Lung microvascular endothelial cell (primary cell): ENCODE results near the gene SLC26A1. TPM values are rescaled to one million over a fixed set of nuclear protein-coding genes. Genes with fewer than 3 reads are reported as not detected.

Experiments used
- total RNA-seq: library from RNA; depleted of rRNA; stranded (reverse); fragments of >200 nt; gene quantifications from 2 replicates; pipeline ENCODE4 v1.2.1, GENCODE V29; 2014

Gene SLC26A1
- total RNA-seq, 1 donor from 2014 or later, result 0.20 TPM

Other genes starting within 250 kb of the SLC26A1 start
- not detected in 2 replicates for gene CPLX1, start 167.3 kb downstream of the SLC26A1 start, total RNA-seq
- 42.1 and 74.8 TPM in 2 replicates for gene GAK, start 61.1 kb downstream of the SLC26A1 start, total RNA-seq
- 7.2 and 8.5 TPM in 2 replicates for gene TMEM175, start 60.9 kb downstream of the SLC26A1 start, total RNA-seq
- gene DGKQ, start 19.8 kb downstream of the SLC26A1 start, total RNA-seq, result 11.1 and 18.3 TPM in 2 replicates
- 4.8 and 9.5 TPM in 2 replicates for gene IDUA, start 6.4 kb downstream of the SLC26A1 start, total RNA-seq
- gene FGFRL1, start 18.2 kb upstream of the SLC26A1 start, total RNA-seq, result 6.3 and 16.9 TPM in 2 replicates
- 0.22 and 0.79 TPM in 2 replicates for gene RNF212, start 120.2 kb upstream of the SLC26A1 start, total RNA-seq
- 0.40 and 0.65 TPM in 2 replicates for gene SPON2, start 179.2 kb upstream of the SLC26A1 start, total RNA-seq